ENCODE data around the gene STX1A.

STX1A gene

DNA sequence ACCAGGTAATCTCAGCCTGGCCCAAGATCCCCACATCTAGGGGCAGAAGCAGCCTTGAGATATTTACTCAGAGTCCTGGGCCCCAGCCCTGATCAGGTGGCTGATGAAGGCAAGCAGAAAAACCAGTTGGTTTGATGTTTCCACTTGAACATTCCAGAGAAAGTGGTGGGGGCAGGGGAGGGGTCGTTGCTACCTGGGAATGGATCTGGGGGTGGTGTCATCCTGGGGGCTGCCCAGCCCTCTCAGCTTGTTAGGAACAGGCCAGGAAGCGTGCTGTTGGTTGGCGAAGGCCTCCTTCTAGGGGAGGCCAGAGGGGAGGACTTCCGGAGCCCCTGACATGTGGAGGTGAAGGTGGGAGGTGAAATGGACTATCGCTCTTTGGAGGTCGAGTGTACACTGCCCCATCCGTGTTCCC, 22.9 kb upstream of the STX1A start:
- H3K27ac ChIP-seq (ENCODE audit: low read length) = peak overlapping the region; percentile 85
- peak overlapping the region; percentile 39 for H3K4me3 ChIP-seq (ENCODE audit: low read length)
- H3K9ac ChIP-seq (ENCODE audit: low read length) = peak overlapping the region; percentile 79

DNA sequence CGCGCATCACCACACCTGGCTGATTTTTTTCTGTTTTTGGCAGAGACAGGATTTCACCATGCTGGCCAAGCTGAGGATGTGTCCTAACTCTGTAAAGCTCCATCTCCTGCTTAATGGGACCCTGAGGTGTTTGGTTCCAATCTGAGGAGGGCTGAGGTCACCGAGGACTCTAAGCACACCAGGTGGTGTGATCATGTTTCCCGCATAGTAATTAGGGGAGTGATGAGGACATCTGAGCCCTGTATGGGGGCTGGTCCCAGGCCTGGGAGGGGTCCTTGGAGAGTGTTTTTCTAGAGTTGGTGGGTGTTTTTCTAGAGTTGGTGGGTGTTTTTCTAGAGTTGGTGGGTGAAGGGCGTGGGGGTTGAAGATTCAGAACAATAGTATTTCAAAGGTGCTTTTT, 22.1 kb upstream of the STX1A start:
- H3K36me3 ChIP-seq (ENCODE audit: control insufficient read depth, low read depth, low read length) = peaks cover 9% of the 10 kb centered on the region
- H3K9ac ChIP-seq (ENCODE audit: low read length) = peak overlapping the region; percentile 79
- H3K27ac ChIP-seq (ENCODE audit: low read length) = peak overlapping the region; percentile 85
- no peaks in the 10 kb centered on the region for H3K9me3 ChIP-seq (ENCODE audit: control insufficient read depth, low read depth, low read length)
- peaks cover 32% of the 10 kb centered on the region for H3K4me1 ChIP-seq (ENCODE audit: control insufficient read depth, low read depth, low read length)
- H3K4me3 ChIP-seq (ENCODE audit: low read length) = no peak overlapping the region
- H3K27me3 ChIP-seq (ENCODE audit: control insufficient read depth, insufficient read depth, low read length) = peaks cover 3% of the 10 kb centered on the region

More for the DNA sequence above, 22.9 kb upstream of the STX1A start:
- Histone ChIP-seq H3K4me1 (ENCODE audit: control insufficient read depth, low read depth, low read length) (peaks cover 32% of the 10 kb centered on the region), H3K36me3 (ENCODE audit: control insufficient read depth, low read depth, low read length) (peaks cover 2% of the 10 kb centered on the region), H3K27me3 (ENCODE audit: control insufficient read depth, insufficient read depth, low read length) (peaks cover 3% of the 10 kb centered on the region), H3K9me3 (ENCODE audit: control insufficient read depth, low read depth, low read length) (no peaks in the 10 kb centered on the region)

- Histone ChIP-seq H3K36me3 (ENCODE audit: control insufficient read depth, low read depth, low read length) (peaks cover 11% of the 10 kb centered on the region), H3K4me1 (ENCODE audit: control insufficient read depth, low read depth, low read length) (peaks cover 32% of the 10 kb centered on the region), H3K9ac (ENCODE audit: low read length) (no peak overlapping the region), H3K9me3 (ENCODE audit: control insufficient read depth, low read depth, low read length) (no peaks in the 10 kb centered on the region), H3K27me3 (ENCODE audit: control insufficient read depth, insufficient read depth, low read length) (peaks cover 3% of the 10 kb centered on the region), H3K4me3 (ENCODE audit: low read length) (no peak overlapping the region), H3K27ac (ENCODE audit: low read length) (no peak overlapping the region)
These were observed 21.3 kb upstream of the STX1A start for GRCh38 chr7:73740771-73741170.

DNA sequence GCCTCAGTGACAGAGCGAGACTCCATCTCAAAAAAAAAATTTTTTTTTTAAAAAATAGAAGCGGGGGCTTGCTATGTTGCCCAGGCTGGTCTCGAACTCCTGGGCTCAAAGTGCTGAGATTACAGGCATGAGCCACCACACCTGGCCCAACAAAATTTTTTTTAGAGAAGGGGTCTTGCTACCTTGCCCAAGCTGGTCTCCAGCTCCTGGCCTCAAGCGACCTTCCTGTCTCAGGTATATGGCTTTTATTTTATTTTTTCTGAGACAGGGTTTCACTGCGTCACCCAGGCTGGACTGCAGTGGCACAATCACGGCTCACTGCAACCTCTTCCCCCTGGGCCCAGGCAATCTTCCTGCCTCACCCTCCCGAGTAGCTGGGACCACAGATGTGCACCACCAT, 20.7 kb upstream of the STX1A start:
- H3K4me3 ChIP-seq (ENCODE audit: low read length) = no peak overlapping the region

GRCh38 chr7:73739387-73739767, 19.9 kb upstream of the STX1A start:
- H3K9ac ChIP-seq (ENCODE audit: low read length) = peak overlapping the region; percentile 82
- peaks cover 32% of the 10 kb centered on the region for H3K4me1 ChIP-seq (ENCODE audit: control insufficient read depth, low read depth, low read length)
- H3K27ac ChIP-seq (ENCODE audit: low read length) = no peak overlapping the region
- peaks cover 11% of the 10 kb centered on the region for H3K36me3 ChIP-seq (ENCODE audit: control insufficient read depth, low read depth, low read length)
- H3K9me3 ChIP-seq (ENCODE audit: control insufficient read depth, low read depth, low read length) = no peaks in the 10 kb centered on the region
- H3K4me3 ChIP-seq (ENCODE audit: low read length) = peak overlapping the region; percentile 85
- H3K27me3 ChIP-seq (ENCODE audit: control insufficient read depth, insufficient read depth, low read length) = peaks cover 3% of the 10 kb centered on the region

More for the DNA sequence above, 20.7 kb upstream of the STX1A start:
- Histone ChIP-seq H3K9me3 (ENCODE audit: control insufficient read depth, low read depth, low read length) (no peaks in the 10 kb centered on the region), H3K27ac (ENCODE audit: low read length) (no peak overlapping the region), H3K9ac (ENCODE audit: low read length) (no peak overlapping the region), H3K36me3 (ENCODE audit: control insufficient read depth, low read depth, low read length) (peaks cover 11% of the 10 kb centered on the region), H3K4me1 (ENCODE audit: control insufficient read depth, low read depth, low read length) (peaks cover 32% of the 10 kb centered on the region), H3K27me3 (ENCODE audit: control insufficient read depth, insufficient read depth, low read length) (peaks cover 3% of the 10 kb centered on the region)

- H3K27ac ChIP-seq (ENCODE audit: low read length) = no peak within 1 kb of the TSS
- peaks cover 29% of the 10 kb centered on the region for H3K4me1 ChIP-seq (ENCODE audit: control insufficient read depth, low read depth, low read length)
- peaks cover 3% of the 10 kb centered on the region for H3K27me3 ChIP-seq (ENCODE audit: control insufficient read depth, insufficient read depth, low read length)
These were observed 19.3 kb upstream of the STX1A start, which contains the start of gene ABHD11 for GRCh38 chr7:73738612-73739386. Gene ABHD11 (minus strand): TSS chr7:73738802. CDS start chr7:73738770, 32 bp downstream.

DNA sequence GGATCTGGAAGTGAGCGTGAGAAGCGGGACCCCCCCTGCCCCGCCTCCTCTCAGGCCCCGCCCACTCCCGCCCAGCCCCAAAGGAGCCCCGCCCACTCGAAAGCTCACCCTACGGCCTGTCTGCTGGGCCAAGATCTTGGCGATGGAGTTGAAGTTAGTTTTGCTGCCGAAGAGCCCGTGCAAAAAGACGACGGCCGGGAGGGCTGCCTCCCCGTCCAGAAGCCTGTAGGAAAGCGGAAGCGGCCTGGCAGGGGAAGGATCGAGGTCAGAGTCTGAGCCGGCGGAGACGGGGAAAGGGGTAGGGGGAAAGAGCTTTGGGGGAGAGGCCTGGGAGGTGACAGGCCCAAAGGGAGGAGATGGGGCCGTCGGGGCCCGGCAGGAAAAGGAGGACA, 18.7 kb upstream of the STX1A start:
- H3K9me3 ChIP-seq (ENCODE audit: control insufficient read depth, low read depth, low read length) = no peaks in the 10 kb centered on the region
- H3K36me3 ChIP-seq (ENCODE audit: control insufficient read depth, low read depth, low read length) = peaks cover 11% of the 10 kb centered on the region
- no peak overlapping the region for H3K27ac ChIP-seq (ENCODE audit: low read length)
- H3K4me3 ChIP-seq (ENCODE audit: low read length) = peak overlapping the region; percentile 85
- H3K27me3 ChIP-seq (ENCODE audit: control insufficient read depth, insufficient read depth, low read length) = peaks cover 3% of the 10 kb centered on the region
- peak overlapping the region; percentile 80 for H3K9ac ChIP-seq (ENCODE audit: low read length)
- H3K4me1 ChIP-seq (ENCODE audit: control insufficient read depth, low read depth, low read length) = peaks cover 23% of the 10 kb centered on the region

More at GRCh38 chr7:73738612-73739386, 19.3 kb upstream of the STX1A start, which contains the start of gene ABHD11:
- H3K4me3 ChIP-seq (ENCODE audit: low read length) = peak within 1 kb of the TSS; percentile 85
- H3K9me3 ChIP-seq (ENCODE audit: control insufficient read depth, low read depth, low read length) = no peaks in the 10 kb centered on the region
- peak within 1 kb of the TSS; percentile 82 for H3K9ac ChIP-seq (ENCODE audit: low read length)
- peaks cover 11% of the 10 kb centered on the region for H3K36me3 ChIP-seq (ENCODE audit: control insufficient read depth, low read depth, low read length)

- Histone ChIP-seq H3K9ac (ENCODE audit: low read length) (no peak overlapping the region), H3K9me3 (ENCODE audit: control insufficient read depth, low read depth, low read length) (no peaks in the 10 kb centered on the region)
These were observed 18.2 kb upstream of the STX1A start for GRCh38 chr7:73737491-73738219.

GRCh38 chr7:73736885-73737284, 17.4 kb upstream of the STX1A start:
- no peak overlapping the region for H3K9ac ChIP-seq (ENCODE audit: low read length)
- H3K27ac ChIP-seq (ENCODE audit: low read length) = no peak overlapping the region
- H3K27me3 ChIP-seq (ENCODE audit: control insufficient read depth, insufficient read depth, low read length) = peaks cover 3% of the 10 kb centered on the region
- no peak overlapping the region for H3K4me3 ChIP-seq (ENCODE audit: low read length)
- peaks cover 11% of the 10 kb centered on the region for H3K36me3 ChIP-seq (ENCODE audit: control insufficient read depth, low read depth, low read length)
- H3K9me3 ChIP-seq (ENCODE audit: control insufficient read depth, low read depth, low read length) = no peaks in the 10 kb centered on the region
- H3K4me1 ChIP-seq (ENCODE audit: control insufficient read depth, low read depth, low read length) = peaks cover 13% of the 10 kb centered on the region

More at GRCh38 chr7:73737491-73738219, 18.2 kb upstream of the STX1A start:
- H3K27me3 ChIP-seq (ENCODE audit: control insufficient read depth, insufficient read depth, low read length) = peaks cover 3% of the 10 kb centered on the region
- H3K27ac ChIP-seq (ENCODE audit: low read length) = no peak overlapping the region
- H3K4me3 ChIP-seq (ENCODE audit: low read length) = peak overlapping the region; percentile 85
- peaks cover 11% of the 10 kb centered on the region for H3K36me3 ChIP-seq (ENCODE audit: control insufficient read depth, low read depth, low read length)
- H3K4me1 ChIP-seq (ENCODE audit: control insufficient read depth, low read depth, low read length) = peaks cover 20% of the 10 kb centered on the region

GRCh38 chr7:73735528-73735905, 16.0 kb upstream of the STX1A start:
- Histone ChIP-seq H3K27me3 (ENCODE audit: control insufficient read depth, insufficient read depth, low read length) (peaks cover 3% of the 10 kb centered on the region), H3K36me3 (ENCODE audit: control insufficient read depth, low read depth, low read length) (peaks cover 11% of the 10 kb centered on the region), H3K27ac (ENCODE audit: low read length) (no peak overlapping the region), H3K4me1 (ENCODE audit: control insufficient read depth, low read depth, low read length) (peaks cover 4% of the 10 kb centered on the region), H3K4me3 (ENCODE audit: low read length) (no peak overlapping the region), H3K9ac (ENCODE audit: low read length) (no peak overlapping the region), H3K9me3 (ENCODE audit: control insufficient read depth, low read depth, low read length) (no peaks in the 10 kb centered on the region)

- no peak overlapping the region for H3K4me3 ChIP-seq (ENCODE audit: low read length)
- peaks cover 11% of the 10 kb centered on the region for H3K36me3 ChIP-seq (ENCODE audit: control insufficient read depth, low read depth, low read length)
- H3K9me3 ChIP-seq (ENCODE audit: control insufficient read depth, low read depth, low read length) = no peaks in the 10 kb centered on the region
- no peak overlapping the region for H3K9ac ChIP-seq (ENCODE audit: low read length)
- no peak overlapping the region for H3K27ac ChIP-seq (ENCODE audit: low read length)
- H3K27me3 ChIP-seq (ENCODE audit: control insufficient read depth, insufficient read depth, low read length) = peaks cover 3% of the 10 kb centered on the region
- peaks cover 5% of the 10 kb centered on the region for H3K4me1 ChIP-seq (ENCODE audit: control insufficient read depth, low read depth, low read length)
These were observed 15.4 kb upstream of the STX1A start for GRCh38 chr7:73734619-73735527.
